OCI-LY1 (cell line): ENCODE measurements around the gene SNX2.

ENCODE experiments used
- H2AFZ ChIP-seq: fragments of 200-600 bp; sonication (generic), shearing (Covaris generic); 2 replicates; pipeline ENCODE4 v1.6.0; 2014; ENCODE audit warnings: antibody characterized with exemption, mild to moderate bottlenecking, low read length
- H3F3A ChIP-seq: fragments of 200-600 bp; sonication (generic), shearing (Covaris generic); 2 replicates; pipeline ENCODE4 v1.6.0; 2014; ENCODE audit warnings: mild to moderate bottlenecking, antibody characterized with exemption, low read length, moderate library complexity; ENCODE audit not compliant: insufficient read depth
- H3K27ac ChIP-seq: fragments of 200-600 bp; sonication (generic); 2 replicates; pipeline ENCODE4 v1.5.1; 2014; ENCODE audit warnings: low read length, mixed run types, mild to moderate bottlenecking, low read depth; ENCODE audit not compliant: poor library complexity, severe bottlenecking
- H3K27me3 ChIP-seq: fragments of 200-600 bp; sonication (generic); 2 replicates; pipeline ENCODE4 v1.6.0; 2014; ENCODE audit warnings: antibody characterized with exemption, mild to moderate bottlenecking, low read length, moderate library complexity; ENCODE audit not compliant: insufficient read depth
- H3K36me3 ChIP-seq: fragments of 200-600 bp; sonication (generic); 2 replicates; pipeline ENCODE4 v1.6.1; 2014; ENCODE audit warnings: mild to moderate bottlenecking, antibody characterized with exemption, low read length, moderate library complexity, mixed read lengths; ENCODE audit not compliant: insufficient read depth
- H3K4me1 ChIP-seq: fragments of 200-600 bp; sonication (generic); 2 replicates; pipeline ENCODE4 v1.5.1; 2014; ENCODE audit warnings: mild to moderate bottlenecking, low read length, moderate library complexity; ENCODE audit not compliant: insufficient read depth, severe bottlenecking
- H3K4me2 ChIP-seq: fragments of 200-600 bp; sonication (generic), shearing (Covaris generic); 2 replicates; pipeline ENCODE4 v1.6.1; 2014; ENCODE audit warnings: low read length
- H3K4me3 ChIP-seq: fragments of 200-600 bp; sonication (generic); 2 replicates; pipeline ENCODE4 v1.5.1; 2014; ENCODE audit warnings: low read length, low read depth, mild to moderate bottlenecking, mixed read lengths; ENCODE audit not compliant: poor library complexity, severe bottlenecking
- H3K79me2 ChIP-seq: fragments of 200-600 bp; shearing (Covaris generic); 2 replicates; pipeline ENCODE4 v1.6.1; 2016; ENCODE audit warnings: mixed run types, low read length, mixed read lengths; ENCODE audit not compliant: insufficient read depth
- H3K9ac ChIP-seq: fragments of 200-600 bp; sonication (generic), shearing (Covaris generic); 2 replicates; pipeline ENCODE4 v1.6.1; 2014; ENCODE audit warnings: mild to moderate bottlenecking, low read length, mixed read lengths
- H3K9me2 ChIP-seq: fragments of 200-600 bp; sonication (generic), shearing (Covaris generic); 2 replicates; pipeline ENCODE4 v1.6.1; 2014; ENCODE audit warnings: low read depth, mild to moderate bottlenecking, low read length, mixed read lengths
- H3K9me3 ChIP-seq: fragments of 200-600 bp; shearing (Covaris generic); 2 replicates; pipeline ENCODE4 v1.6.1; 2014; ENCODE audit warnings: low read length, mixed read lengths
- H4K20me1 ChIP-seq: fragments of 200-600 bp; sonication (generic), shearing (Covaris generic); 2 replicates; pipeline ENCODE4 v1.6.0; 2016; ENCODE audit warnings: mild to moderate bottlenecking, low read length; ENCODE audit not compliant: insufficient read depth
- EZH2 ChIP-seq: fragments of 200-600 bp; sonication (generic), shearing (Covaris generic); IDR thresholded peaks from 2 replicates; pipeline ENCODE4 v1.8.0; 2017; ENCODE audit warnings: borderline replicate concordance, mixed run types, mild to moderate bottlenecking, antibody characterized with exemption, low read length, moderate library complexity, mixed read lengths
- TF ChIP-seq, protein P1 (sequence below): fragments of 200-600 bp; sonication (generic), shearing (Covaris generic); IDR thresholded peaks from 2 replicates; pipeline ENCODE4 v1.5.1; 2017; ENCODE audit warnings: mild to moderate bottlenecking, antibody characterized with exemption, low read length, moderate library complexity, mixed read lengths

The SNX2 gene

DNA sequence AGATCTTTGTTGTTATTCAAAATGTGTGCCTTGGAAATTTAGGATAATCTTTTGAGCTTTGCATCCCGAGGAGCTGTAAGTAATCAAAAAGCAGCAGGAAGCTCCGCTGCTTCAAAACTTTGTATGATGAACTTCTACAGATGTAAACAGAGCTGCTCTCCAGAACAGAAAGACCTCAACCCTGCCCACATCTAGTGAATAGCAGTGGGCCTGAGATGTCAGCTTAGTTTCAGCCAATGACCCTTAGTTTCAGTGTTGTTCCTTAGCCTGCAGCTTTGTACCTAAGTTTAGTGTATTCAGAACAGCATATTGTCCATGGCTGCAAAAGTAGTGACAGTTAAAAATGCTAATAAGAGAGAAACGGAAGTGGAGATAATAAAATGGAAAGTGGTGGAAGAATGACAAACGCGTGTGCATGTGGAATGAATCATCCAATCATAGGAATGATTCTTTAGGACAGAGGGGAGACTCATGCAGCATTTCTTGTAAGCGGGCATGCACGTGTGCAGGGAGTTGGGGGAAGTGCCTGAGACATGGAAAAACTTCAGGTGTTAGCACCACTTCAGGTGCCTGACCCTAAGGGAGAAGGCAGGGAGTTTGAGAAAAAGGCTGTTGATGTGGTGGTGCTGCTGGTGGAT, 95.5 kb downstream of the SNX2 start:
- H3K4me3 ChIP-seq, result no peak overlapping the region
- no peak overlapping the region for H3K4me2 ChIP-seq
- H4K20me1 ChIP-seq, result no peaks in the 10 kb centered on the region

DNA sequence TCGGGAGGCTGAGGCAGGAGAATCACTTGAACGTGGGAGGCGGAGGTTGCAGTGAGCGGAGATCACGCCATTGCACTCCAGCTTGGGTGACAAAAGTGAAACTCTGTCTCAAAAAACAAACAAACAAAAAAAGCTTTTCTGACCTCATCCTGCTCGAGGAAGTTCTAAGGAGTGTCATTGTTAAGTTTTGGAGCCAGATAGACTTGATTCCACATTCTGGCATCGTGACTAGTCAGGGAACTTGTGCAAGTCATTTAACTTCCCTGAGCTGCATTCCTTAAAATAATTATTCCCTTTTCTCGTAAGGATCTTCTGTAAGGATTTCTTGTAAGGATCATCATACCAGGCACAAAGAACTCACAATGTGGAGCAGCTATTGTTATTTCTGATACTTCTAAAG, 96.8 kb downstream of the SNX2 start:
- TF ChIP-seq EZH2, result no peak
- TF ChIP-seq, protein P1, sequence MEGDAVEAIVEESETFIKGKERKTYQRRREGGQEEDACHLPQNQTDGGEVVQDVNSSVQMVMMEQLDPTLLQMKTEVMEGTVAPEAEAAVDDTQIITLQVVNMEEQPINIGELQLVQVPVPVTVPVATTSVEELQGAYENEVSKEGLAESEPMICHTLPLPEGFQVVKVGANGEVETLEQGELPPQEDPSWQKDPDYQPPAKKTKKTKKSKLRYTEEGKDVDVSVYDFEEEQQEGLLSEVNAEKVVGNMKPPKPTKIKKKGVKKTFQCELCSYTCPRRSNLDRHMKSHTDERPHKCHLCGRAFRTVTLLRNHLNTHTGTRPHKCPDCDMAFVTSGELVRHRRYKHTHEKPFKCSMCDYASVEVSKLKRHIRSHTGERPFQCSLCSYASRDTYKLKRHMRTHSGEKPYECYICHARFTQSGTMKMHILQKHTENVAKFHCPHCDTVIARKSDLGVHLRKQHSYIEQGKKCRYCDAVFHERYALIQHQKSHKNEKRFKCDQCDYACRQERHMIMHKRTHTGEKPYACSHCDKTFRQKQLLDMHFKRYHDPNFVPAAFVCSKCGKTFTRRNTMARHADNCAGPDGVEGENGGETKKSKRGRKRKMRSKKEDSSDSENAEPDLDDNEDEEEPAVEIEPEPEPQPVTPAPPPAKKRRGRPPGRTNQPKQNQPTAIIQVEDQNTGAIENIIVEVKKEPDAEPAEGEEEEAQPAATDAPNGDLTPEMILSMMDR, result no peak
- no peaks in the 10 kb centered on the region for H3K36me3 ChIP-seq
- H3K9me3 ChIP-seq, result no peaks in the 10 kb centered on the region
- H2AFZ ChIP-seq, result no peak overlapping the region
- H3K4me3 ChIP-seq, result no peak overlapping the region
- H3K9me2 ChIP-seq, result no peaks in the 10 kb centered on the region
- no peak overlapping the region for H3K27ac ChIP-seq
- no peak overlapping the region for H3K9ac ChIP-seq
- H3K27me3 ChIP-seq, result no peaks in the 10 kb centered on the region
- H4K20me1 ChIP-seq, result no peaks in the 10 kb centered on the region
- no peaks in the 10 kb centered on the region for H3F3A ChIP-seq
- H3K4me2 ChIP-seq, result no peak overlapping the region
- H3K4me1 ChIP-seq, result peaks cover 5% of the 10 kb centered on the region
- no peaks in the 10 kb centered on the region for H3K79me2 ChIP-seq

More for the DNA sequence above, 95.5 kb downstream of the SNX2 start:
- no peak overlapping the region for H3K27ac ChIP-seq
- H3K79me2 ChIP-seq, result no peaks in the 10 kb centered on the region
- H3K4me1 ChIP-seq, result peaks cover 5% of the 10 kb centered on the region
- H3K9ac ChIP-seq, result no peak overlapping the region
- TF ChIP-seq, protein P1, result no peak
- no peak for TF ChIP-seq EZH2
- no peaks in the 10 kb centered on the region for H3K27me3 ChIP-seq
- H3F3A ChIP-seq, result no peaks in the 10 kb centered on the region
- no peak overlapping the region for H2AFZ ChIP-seq
- H3K9me3 ChIP-seq, result no peaks in the 10 kb centered on the region
- H3K36me3 ChIP-seq, result no peaks in the 10 kb centered on the region
- no peaks in the 10 kb centered on the region for H3K9me2 ChIP-seq

DNA sequence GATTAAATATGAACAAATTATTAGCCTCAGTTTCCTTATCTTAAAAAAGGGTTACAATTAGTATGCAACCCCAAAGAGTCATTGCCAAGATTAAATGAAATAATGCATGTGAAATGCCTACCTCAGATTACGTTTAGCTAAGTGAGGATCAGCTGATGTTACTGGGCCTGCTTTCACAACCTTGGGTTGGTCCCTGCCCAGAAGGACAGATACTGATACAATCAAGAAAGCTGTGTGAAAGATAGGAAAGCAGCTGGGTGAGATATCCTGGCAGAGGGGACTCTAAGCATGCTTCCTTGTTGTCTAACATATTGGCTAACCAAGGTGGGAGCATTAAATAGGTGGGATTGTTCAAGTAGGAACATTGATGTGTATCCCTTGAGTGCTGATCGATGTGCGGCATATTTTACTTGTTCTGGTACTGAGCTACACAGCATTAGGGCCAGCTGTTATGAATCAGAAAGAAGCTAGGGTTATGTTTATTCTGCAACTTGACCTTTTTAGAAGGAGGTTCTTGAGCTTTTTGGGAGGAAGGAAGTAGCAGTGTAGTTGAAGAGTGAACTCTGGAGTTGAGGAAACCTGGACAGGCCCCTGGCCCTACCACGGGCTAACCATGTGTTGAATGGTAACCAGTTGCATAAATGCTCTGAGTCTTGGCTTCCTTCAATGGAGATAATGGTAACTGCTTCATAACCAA, 99.4 kb downstream of the SNX2 start:
- H3K4me2 ChIP-seq, result no peak overlapping the region
- no peaks in the 10 kb centered on the region for H3K9me3 ChIP-seq

More for the DNA sequence above, 99.4 kb downstream of the SNX2 start:
- no peak for TF ChIP-seq EZH2
- TF ChIP-seq, protein P1, result no peak
- H3K4me1 ChIP-seq, result peaks cover 15% of the 10 kb centered on the region
- H3K9me2 ChIP-seq, result no peaks in the 10 kb centered on the region
- no peaks in the 10 kb centered on the region for H4K20me1 ChIP-seq
- H2AFZ ChIP-seq, result no peak overlapping the region
- H3K36me3 ChIP-seq, result no peaks in the 10 kb centered on the region
- H3K79me2 ChIP-seq, result no peaks in the 10 kb centered on the region
- no peaks in the 10 kb centered on the region for H3F3A ChIP-seq
- no peak overlapping the region for H3K9ac ChIP-seq
- no peaks in the 10 kb centered on the region for H3K27me3 ChIP-seq
- H3K27ac ChIP-seq, result no peak overlapping the region
- no peak overlapping the region for H3K4me3 ChIP-seq
